Natural killer cell treated with Interleukin-12 subunit alpha and Interleukin-12 subunit beta and Interleukin-15 and Interleukin-18, amount 100 ng/mL, for 72 hours (primary cell): ENCODE results near the gene F7. TPM values are rescaled to one million over a fixed set of nuclear protein-coding genes. Genes with fewer than 3 reads are reported as not detected.

ENCODE experiments used
- ATAC-seq, 2 donors: fragments of 150-1000 bp; cut with Tn5 transposase in 1 of 2; sonication (Bioruptor Pico), chemical (Tn5 transposase) in 1 of 2; 2 replicates each; pipeline ENCODE4 v1.10.0; 2021
- DNase-seq: peaks from one replicate; pipeline ENCODE4 v3.0.0; 2022; ENCODE audit warnings: low spot score
- H3K27ac Mint-ChIP-seq, 2 donors: 1 replicate in 1 of 2; 2 replicates in 1 of 2; pipeline ENCODE4 v1.8.0; 2022; ENCODE audit warnings: mixed read lengths in 2 of 2, mild to moderate bottlenecking in 1 of 2, moderate library complexity in 1 of 2
- H3K27me3 Mint-ChIP-seq, 2 donors: 1 replicate in 1 of 2; 2 replicates in 1 of 2; pipeline ENCODE4 v1.8.0; 2022; ENCODE audit warnings: mixed read lengths in 2 of 2
- H3K36me3 Mint-ChIP-seq: one replicate; pipeline ENCODE4 v1.8.0; 2022; ENCODE audit warnings: mixed read lengths
- H3K4me1 Mint-ChIP-seq, 2 donors: 1 replicate in 1 of 2; 2 replicates in 1 of 2; pipeline ENCODE4 v1.8.0; 2022; ENCODE audit warnings: low read depth in 2 of 2, mixed read lengths in 2 of 2, mild to moderate bottlenecking in 1 of 2
- H3K4me3 Mint-ChIP-seq: one replicate; pipeline ENCODE4 v1.8.0; 2022; ENCODE audit warnings: mixed read lengths
- H3K9me3 Mint-ChIP-seq: 2 replicates; pipeline ENCODE4 v1.8.0; 2022; ENCODE audit warnings: mixed read lengths
- total RNA-seq, 2 donors: library from RNA; stranded (reverse); gene quantifications; one replicate each; pipeline ENCODE4 v1.2.3, GENCODE V29; 2022

The F7 gene
- total RNA-seq, 2 donors from 2014 or later = not detected

DNA sequence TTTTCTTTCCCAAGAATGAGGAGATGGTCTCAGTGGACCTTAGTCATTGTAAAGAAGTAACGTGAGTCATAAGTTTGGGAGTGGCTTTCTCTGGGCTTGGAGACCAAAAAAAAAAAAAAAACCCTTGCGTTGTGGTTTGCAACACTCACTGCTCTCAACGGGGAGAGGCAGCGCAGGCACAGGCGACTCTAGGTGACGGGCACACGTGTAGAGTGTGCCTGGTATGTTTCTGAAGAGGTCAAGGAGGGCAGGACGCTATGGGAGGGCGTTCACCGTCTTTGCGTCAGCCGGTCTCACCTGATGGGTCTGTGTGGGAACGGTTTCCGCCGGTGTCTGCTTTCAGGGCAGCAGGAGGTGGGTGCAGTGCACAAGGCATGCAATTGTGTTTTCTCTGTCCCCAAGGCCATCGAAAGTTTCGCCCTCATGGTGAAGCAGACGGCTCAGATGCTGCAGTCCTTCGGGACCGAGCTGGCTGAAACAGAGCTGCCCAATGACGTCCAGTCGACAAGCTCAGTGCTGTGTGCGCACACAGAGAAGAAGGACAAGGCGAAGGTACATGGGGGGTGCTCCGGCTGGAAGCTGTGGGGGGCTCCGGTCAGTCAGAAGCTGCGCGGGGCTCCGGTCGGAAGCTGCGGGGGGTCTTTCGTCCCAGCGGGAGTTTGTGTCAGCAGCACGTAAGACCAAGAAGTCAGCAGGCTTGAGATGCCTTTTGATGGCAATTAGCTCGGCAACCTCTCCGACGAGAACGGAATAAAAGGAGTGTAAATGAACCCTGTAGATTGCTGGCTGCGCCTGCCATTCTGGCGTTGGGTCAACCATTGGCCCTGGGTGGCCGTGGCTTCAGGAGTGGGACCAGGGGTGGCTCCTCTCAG is 40.8 kb upstream of the F7 start:
- Mint-ChIP-seq H3K36me3 (no peaks in the 10 kb centered on the region), H3K4me3 (no peak overlapping the region), H3K27me3 (no peaks in the 10 kb centered on the region), H3K4me1 (no peaks in the 10 kb centered on the region), H3K9me3 (no peaks in the 10 kb centered on the region), H3K27ac (no peak overlapping the region)
- DNase-seq = no peak
- ATAC-seq = no peak

DNA sequence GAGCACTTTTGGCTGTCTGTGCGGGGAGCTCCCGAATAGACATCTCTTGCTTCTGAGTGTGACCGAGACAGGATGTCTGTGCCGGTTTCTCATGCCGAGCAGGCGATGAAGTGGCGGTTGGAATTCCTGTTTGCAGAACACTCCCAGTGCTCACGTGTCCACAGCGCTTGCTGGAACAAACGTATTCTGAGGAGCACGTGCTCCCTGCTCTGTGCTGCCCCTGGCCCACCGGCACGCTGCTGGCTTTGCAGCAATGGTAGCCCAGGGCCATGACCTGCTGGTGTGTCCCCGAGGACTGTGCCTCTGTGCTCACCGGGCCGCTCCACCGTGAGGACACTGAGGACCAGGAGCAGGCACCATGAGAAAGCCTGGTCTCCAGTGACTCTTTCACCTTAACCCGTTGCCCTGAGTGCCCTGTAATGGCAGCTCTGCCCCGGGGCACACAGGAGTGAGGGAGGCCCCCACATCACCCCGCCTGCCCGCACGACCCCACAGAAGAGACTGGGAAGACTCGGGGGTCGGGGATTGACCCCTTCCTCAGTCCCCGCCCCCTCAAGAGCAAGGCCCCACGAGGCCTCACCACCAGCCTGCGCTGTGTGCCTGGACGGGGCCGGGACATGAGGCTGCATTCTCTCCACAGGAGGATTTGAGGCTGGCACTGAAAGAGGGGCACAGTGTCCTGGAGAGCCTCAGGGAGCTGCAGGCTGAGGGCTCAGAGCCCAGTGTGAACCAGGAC is 40.0 kb upstream of the F7 start:
- Mint-ChIP-seq H3K27ac (no peak overlapping the region), H3K27me3 (no peaks in the 10 kb centered on the region), H3K4me1 (no peaks in the 10 kb centered on the region), H3K9me3 (no peaks in the 10 kb centered on the region), H3K36me3 (no peaks in the 10 kb centered on the region), H3K4me3 (no peak overlapping the region)
- DNase-seq (no peak), ATAC-seq (no peak)

DNA sequence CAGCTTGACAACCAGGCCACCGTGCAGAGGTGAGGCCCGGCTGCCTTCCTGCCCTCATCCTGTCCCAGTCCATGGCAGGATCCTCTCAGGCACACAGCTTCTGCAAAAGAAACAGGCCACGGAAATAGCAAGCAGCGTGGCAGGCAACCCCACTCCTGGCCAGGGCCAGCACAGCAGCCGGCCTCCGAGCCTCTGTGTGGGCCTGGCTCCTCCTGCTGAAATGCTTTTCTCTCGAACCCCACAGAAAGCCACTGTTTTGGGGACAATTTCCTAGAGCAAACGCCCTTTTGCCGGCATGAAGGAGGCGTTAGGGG is 39.5 kb upstream of the F7 start:
- Mint-ChIP-seq H3K27ac (no peak overlapping the region), H3K36me3 (no peaks in the 10 kb centered on the region), H3K4me3 (no peak overlapping the region), H3K4me1 (no peaks in the 10 kb centered on the region), H3K9me3 (no peaks in the 10 kb centered on the region), H3K27me3 (no peaks in the 10 kb centered on the region)
- no peak for DNase-seq
- ATAC-seq = no peak

DNA sequence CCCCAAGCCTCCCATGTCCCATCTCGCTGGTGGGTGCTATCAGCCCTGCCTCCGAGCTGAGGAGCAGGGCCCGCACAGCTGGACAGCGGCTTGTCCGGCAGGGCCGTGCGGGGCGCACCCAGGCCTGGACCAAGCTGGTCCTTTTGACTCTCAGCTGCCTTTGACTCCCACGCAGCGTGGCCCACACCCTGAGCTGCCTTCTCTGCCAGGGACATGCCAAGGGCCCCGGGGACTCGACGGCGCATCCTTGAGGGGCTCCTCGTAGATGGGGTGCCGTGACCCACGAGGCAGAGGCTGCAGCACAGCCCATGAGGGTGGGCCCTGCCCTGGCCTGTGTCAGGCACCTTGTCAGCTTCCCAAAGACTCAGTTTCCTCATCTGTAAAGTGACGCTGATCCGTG is 38.8 kb upstream of the F7 start:
- H3K27me3 Mint-ChIP-seq = no peaks in the 10 kb centered on the region
- no peak overlapping the region for H3K27ac Mint-ChIP-seq
- DNase-seq = no peak
- no peaks in the 10 kb centered on the region for H3K4me1 Mint-ChIP-seq
- ATAC-seq = no peak
- no peaks in the 10 kb centered on the region for H3K36me3 Mint-ChIP-seq
- no peaks in the 10 kb centered on the region for H3K9me3 Mint-ChIP-seq
- no peak overlapping the region for H3K4me3 Mint-ChIP-seq

DNA sequence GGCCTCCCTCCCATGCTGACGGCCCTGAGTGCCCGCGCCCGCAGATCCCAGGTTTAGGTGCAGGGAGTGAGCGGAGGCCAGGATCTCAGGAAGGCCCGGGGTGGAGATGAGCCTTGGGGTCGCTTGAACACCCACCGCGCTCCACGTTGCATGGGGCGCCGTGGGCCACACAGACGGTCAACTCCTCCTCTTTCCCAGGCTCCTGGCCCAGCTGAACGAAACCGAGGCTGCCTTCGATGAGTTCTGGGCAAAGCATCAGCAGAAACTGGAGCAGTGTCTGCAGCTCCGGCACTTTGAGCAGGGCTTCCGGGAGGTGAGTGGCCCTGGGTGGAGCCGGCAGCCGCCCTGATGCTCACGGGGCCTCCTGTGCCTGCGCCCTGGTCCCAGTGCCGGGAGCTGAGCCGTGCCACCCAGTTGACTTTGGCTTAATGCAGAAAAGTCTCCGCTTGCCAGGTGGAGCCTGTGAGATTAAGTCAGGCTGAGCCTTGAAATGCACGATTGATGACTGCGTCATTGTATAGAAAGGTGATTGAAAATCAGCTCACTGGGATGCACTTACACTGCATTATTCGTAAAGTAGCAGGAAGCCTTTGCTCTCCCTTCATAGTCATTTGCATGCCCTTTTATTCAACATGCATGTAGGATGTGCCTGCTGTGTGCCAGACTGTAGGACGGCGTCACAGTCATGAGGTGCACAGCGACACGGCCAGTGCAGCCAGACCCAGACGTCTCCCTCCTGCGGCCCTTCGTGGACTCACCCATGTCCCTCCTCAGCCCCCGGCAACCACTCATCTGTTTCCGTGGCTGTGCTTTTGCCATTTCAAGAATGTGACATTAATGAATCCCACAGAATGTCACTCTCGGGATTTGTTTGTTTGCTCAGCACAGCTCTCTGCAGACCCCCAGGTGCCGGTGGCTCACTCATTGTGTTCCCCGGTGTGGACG is 35.5 kb upstream of the F7 start:
- Mint-ChIP-seq H3K27me3 (no peaks in the 10 kb centered on the region), H3K36me3 (no peaks in the 10 kb centered on the region), H3K27ac (no peak overlapping the region), H3K4me1 (no peaks in the 10 kb centered on the region), H3K9me3 (no peaks in the 10 kb centered on the region), H3K4me3 (no peak overlapping the region)
- DNase-seq (no peak), ATAC-seq (no peak)

DNA sequence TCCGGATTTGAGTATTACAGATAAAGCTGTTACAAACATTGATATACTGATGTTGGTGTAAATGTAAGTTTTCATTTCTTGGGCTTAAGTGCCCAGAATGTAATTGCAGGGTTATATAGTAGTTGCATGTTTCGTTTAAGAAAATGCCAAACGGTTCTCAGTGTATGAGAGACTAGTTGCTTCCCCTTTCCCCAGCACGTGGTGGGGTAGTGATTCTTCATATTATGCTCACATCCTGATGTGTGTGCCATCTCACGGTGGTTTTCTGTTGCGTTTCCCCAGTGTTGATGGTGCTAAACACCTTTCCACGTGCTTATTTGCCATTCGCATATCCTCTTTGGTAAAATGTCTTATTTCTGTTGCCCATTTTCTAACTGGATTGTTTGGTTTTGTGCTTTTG is 34.7 kb upstream of the F7 start:
- Mint-ChIP-seq H3K27ac (no peak overlapping the region), H3K4me1 (no peaks in the 10 kb centered on the region), H3K27me3 (no peaks in the 10 kb centered on the region), H3K9me3 (no peaks in the 10 kb centered on the region), H3K4me3 (no peak overlapping the region), H3K36me3 (no peaks in the 10 kb centered on the region)
- ATAC-seq (no peak), DNase-seq (no peak)

DNA sequence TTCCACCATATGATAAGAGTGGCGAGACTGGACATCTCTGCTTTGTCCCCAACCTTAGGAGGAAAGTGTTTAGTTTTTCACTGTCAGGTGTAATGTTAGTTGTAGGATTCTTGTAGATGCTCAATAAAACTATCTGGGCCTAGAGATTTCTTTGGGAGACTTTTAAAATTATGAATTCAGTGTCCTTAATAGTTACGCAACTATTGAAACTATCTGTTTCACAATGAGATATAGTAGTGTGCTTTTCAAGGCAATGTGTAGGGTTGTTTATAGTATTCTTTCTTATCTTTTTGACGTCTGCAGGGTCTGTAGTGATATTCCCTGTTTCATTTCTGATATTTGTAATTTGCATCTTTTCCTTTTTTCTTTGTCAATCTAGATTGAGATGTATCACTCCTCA is 33.2 kb upstream of the F7 start:
- no peaks in the 10 kb centered on the region for H3K36me3 Mint-ChIP-seq
- H3K4me1 Mint-ChIP-seq = no peaks in the 10 kb centered on the region
- no peak overlapping the region for H3K4me3 Mint-ChIP-seq
- no peak for ATAC-seq
- DNase-seq = no peak
- no peak overlapping the region for H3K27ac Mint-ChIP-seq
- no peaks in the 10 kb centered on the region for H3K9me3 Mint-ChIP-seq
- no peaks in the 10 kb centered on the region for H3K27me3 Mint-ChIP-seq

DNA sequence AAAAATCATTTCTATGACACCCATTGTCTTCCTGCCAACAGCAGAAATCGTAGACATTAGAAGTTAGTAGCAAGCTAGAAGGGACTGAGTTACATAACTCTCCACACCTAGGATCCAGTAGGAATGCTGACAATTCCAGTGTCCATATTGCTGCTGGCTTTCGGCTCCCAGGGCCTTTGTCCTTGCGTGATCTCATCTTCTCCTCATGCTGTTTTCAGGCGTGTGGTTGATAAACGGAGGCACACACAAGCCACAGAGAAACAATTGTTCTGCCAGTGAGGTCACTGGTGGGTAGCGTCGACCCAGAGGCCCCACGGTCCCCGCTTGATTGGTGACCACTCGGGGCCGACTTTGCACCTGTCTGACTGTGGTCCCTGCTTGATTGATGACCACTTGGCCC is 31.6 kb upstream of the F7 start:
- no peak overlapping the region for H3K4me3 Mint-ChIP-seq
- ATAC-seq (no peak), DNase-seq (no peak)
- no peak overlapping the region for H3K27ac Mint-ChIP-seq
- no peaks in the 10 kb centered on the region for H3K36me3 Mint-ChIP-seq
- H3K9me3 Mint-ChIP-seq = no peaks in the 10 kb centered on the region
- no peaks in the 10 kb centered on the region for H3K27me3 Mint-ChIP-seq
- H3K4me1 Mint-ChIP-seq = no peaks in the 10 kb centered on the region

DNA sequence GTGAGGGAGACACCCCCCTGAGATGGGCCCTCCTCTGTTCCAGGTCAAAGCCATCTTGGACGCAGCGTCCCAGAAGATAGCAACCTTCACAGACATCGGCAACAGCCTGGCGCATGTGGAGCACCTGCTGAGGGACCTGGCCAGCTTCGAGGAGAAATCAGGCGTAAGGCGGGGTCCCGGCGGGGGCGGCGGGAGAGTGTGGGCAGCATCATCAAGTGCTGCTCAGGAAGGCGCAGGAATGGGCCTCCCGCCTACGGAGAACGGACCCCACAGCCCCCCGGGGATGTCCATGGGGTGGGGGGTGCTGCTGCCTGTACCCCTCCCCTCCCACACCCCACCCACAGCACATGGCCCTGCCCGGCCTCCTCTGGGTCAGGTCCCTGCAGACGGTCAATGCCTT is 31.2 kb upstream of the F7 start:
- H3K4me3 Mint-ChIP-seq = no peak overlapping the region
- H3K9me3 Mint-ChIP-seq = no peaks in the 10 kb centered on the region
- no peaks in the 10 kb centered on the region for H3K36me3 Mint-ChIP-seq
- ATAC-seq (no peak), DNase-seq (no peak)
- H3K27me3 Mint-ChIP-seq = no peaks in the 10 kb centered on the region
- H3K4me1 Mint-ChIP-seq = no peaks in the 10 kb centered on the region
- H3K27ac Mint-ChIP-seq = no peak overlapping the region

DNA sequence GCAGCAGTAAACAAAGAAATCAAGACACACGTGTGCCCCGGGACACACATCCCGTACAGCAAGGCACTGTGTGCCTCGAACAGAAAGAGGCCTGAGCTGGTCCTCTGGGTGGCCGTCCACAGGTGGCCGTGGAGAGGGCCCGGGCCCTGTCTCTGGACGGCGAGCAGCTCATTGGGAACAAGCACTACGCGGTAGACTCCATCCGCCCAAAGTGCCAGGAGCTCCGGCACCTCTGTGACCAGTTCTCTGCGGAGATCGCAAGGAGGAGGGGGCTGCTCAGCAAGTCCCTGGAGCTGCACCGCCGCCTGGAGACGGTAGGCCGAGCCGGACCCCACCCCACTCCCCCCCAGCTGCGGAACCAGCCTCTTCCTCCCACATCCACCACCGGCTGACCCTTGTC is 30.7 kb upstream of the F7 start:
- no peak overlapping the region for H3K27ac Mint-ChIP-seq
- H3K4me3 Mint-ChIP-seq = no peak overlapping the region
- H3K27me3 Mint-ChIP-seq = no peaks in the 10 kb centered on the region
- H3K4me1 Mint-ChIP-seq = no peaks in the 10 kb centered on the region
- H3K9me3 Mint-ChIP-seq = no peaks in the 10 kb centered on the region
- no peaks in the 10 kb centered on the region for H3K36me3 Mint-ChIP-seq
- DNase-seq (no peak), ATAC-seq (no peak)

DNA sequence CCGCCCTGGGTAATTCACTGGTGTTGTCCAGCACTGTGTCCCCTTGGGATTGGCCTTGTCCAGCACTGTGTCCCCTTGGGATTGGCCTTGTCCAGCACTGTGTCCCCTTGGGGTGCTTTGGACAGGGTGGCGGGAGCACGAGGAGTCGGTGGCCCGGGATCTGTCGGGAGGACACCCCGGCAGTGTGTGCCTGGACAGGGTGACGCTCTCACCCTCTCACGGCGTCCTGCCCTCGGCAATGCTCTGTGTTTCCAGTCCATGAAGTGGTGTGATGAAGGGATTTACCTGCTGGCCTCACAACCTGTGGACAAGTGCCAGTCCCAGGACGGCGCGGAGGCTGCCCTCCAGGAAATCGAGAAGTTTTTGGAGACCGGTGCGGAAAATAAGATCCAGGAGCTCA is 29.9 kb upstream of the F7 start:
- no peak for DNase-seq
- ATAC-seq = no peak
- no peaks in the 10 kb centered on the region for H3K4me1 Mint-ChIP-seq
- H3K27me3 Mint-ChIP-seq = no peaks in the 10 kb centered on the region
- no peak overlapping the region for H3K27ac Mint-ChIP-seq
- no peaks in the 10 kb centered on the region for H3K36me3 Mint-ChIP-seq
- H3K4me3 Mint-ChIP-seq = no peak overlapping the region
- no peaks in the 10 kb centered on the region for H3K9me3 Mint-ChIP-seq

DNA sequence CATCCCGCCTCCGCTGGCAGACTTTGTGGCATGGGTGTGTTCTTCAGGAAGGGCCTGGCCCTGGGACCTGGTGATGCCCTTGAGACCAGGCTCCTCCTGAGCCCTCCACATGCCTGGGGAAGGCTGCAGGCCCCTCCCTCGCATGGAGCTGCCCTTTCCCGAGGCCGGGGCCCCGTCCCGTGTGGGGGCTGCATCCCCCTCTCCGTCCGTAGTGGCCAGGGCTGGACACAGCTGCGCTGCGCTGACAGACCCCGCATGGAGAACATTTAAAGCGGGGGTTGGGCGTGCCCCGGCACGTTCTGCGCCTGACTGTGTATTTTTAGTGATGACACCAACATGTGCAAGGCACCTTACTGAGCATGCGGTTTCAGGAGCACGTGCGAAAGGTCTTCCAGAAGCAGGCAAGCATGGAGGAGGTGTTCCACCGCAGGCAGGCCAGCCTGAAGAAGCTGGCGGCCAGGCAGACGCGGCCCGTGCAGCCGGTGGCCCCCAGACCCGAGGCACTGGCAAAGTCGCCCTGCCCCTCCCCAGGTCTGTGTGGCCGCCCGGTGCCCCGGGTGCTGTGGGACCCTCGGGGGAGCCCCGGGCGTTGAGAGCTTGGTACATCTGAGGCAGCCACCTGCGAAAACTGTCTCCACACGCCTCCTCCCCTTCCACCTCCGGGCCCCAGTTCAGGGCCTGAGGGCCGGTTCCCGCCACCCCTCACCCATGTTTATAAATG is 28.8 kb upstream of the F7 start:
- no peaks in the 10 kb centered on the region for H3K36me3 Mint-ChIP-seq
- H3K4me1 Mint-ChIP-seq = no peaks in the 10 kb centered on the region
- H3K27ac Mint-ChIP-seq = no peak overlapping the region
- H3K9me3 Mint-ChIP-seq = no peaks in the 10 kb centered on the region
- no peak overlapping the region for H3K4me3 Mint-ChIP-seq
- ATAC-seq (no peak), DNase-seq (no peak)
- no peaks in the 10 kb centered on the region for H3K27me3 Mint-ChIP-seq

DNA sequence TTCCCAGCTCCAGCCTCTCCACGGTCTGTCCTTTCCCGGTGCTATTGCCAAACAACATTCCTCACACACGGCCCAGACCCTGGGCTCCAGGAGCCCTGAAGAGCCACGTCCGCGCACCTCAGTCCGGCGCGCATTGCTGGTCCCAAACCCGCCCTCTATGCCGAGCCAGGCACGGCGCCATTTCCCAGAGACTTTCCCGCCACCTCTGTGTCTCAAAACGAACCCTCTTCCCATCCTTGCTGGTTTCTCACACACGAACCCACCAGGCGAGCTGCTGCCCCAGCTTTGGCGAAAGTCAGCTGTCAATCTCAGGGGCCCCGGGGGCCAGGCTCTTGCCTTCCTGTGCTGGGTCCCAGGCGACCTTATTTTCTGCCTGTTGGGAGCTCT is 28.0 kb upstream of the F7 start:
- Mint-ChIP-seq H3K4me1 (no peaks in the 10 kb centered on the region), H3K27ac (peak overlapping the region in 1 of 2 donors; percentile 63), H3K36me3 (no peaks in the 10 kb centered on the region), H3K4me3 (no peak overlapping the region), H3K9me3 (no peaks in the 10 kb centered on the region), H3K27me3 (no peaks in the 10 kb centered on the region)
- no peak for ATAC-seq
- no peak for DNase-seq
